CD8-positive, alpha-beta memory T cell (primary cell): ENCODE results near the gene REV3L. TPM values are rescaled to one million over a fixed set of nuclear protein-coding genes. Genes with fewer than 3 reads are reported as not detected.

Experiments used
- CTCF ChIA-PET: fragments of 350-600 bp; sonication (Branson Sonifier 250); formaldehyde crosslinking; loops from one replicate; lab custom pipeline; 2021; ENCODE audit warnings: antibody characterized with exemption; lab: Charles Lee
- POLR2A ChIA-PET: fragments of 350-600 bp; sonication (Branson Sonifier 250); formaldehyde crosslinking; loops from one replicate; lab custom pipeline; 2021; ENCODE audit warnings: antibody characterized with exemption; lab: Charles Lee
- DNase-seq, 5 donors: peaks; one replicate each; pipeline versions ENCODE4 v3.0.0 to v3.0.0-alpha.2; 2020 to 2022; ENCODE audit warnings: mixed read lengths in 1 of 5
- H3K27ac ChIP-seq: one replicate; pipeline ENCODE4 v1.7.0; 2013; ENCODE audit warnings: low read depth, mild to moderate bottlenecking, low read length, moderate library complexity
- H3K27me3 ChIP-seq: 2 replicates; pipeline ENCODE4 v1.7.0; 2013; ENCODE audit warnings: low read length, mild to moderate bottlenecking; ENCODE audit not compliant: insufficient read depth, poor library complexity, severe bottlenecking
- H3K36me3 ChIP-seq: 2 replicates; pipeline ENCODE4 v1.7.0; 2013; ENCODE audit warnings: mild to moderate bottlenecking, low read length, moderate library complexity; ENCODE audit not compliant: insufficient read depth
- H3K4me1 ChIP-seq: 2 replicates; pipeline ENCODE4 v1.7.0; 2013; ENCODE audit warnings: mild to moderate bottlenecking, low read length, moderate library complexity; ENCODE audit not compliant: insufficient read depth
- H3K4me3 ChIP-seq: 2 replicates; pipeline ENCODE4 v1.7.0; 2013; ENCODE audit warnings: mild to moderate bottlenecking, low read length
- H3K9me3 ChIP-seq: 2 replicates; pipeline ENCODE4 v1.7.0; 2013; ENCODE audit warnings: mild to moderate bottlenecking, low read length
- H3K27ac Mint-ChIP-seq, 8 donors: one replicate each; pipeline ENCODE4 v1.8.0; 2020 to 2021; ENCODE audit warnings: mixed read lengths in 8 of 8, mild to moderate bottlenecking in 6 of 8, inconsistent platforms in 3 of 8, moderate library complexity in 3 of 8
- H3K27me3 Mint-ChIP-seq, 2 donors: one replicate each; pipeline ENCODE4 v1.8.0; 2020 to 2021; ENCODE audit warnings: mixed read lengths in 2 of 2, mild to moderate bottlenecking in 1 of 2, moderate library complexity in 1 of 2
- H3K36me3 Mint-ChIP-seq, 3 donors: one replicate each; pipeline ENCODE4 v1.8.0; 2020 to 2021; ENCODE audit warnings: mixed read lengths in 3 of 3, inconsistent platforms in 1 of 3, mild to moderate bottlenecking in 1 of 3
- H3K4me1 Mint-ChIP-seq, 3 donors: one replicate each; pipeline ENCODE4 v1.8.0; 2020 to 2021; ENCODE audit warnings: mixed read lengths in 3 of 3, inconsistent platforms in 1 of 3, mild to moderate bottlenecking in 1 of 3
- H3K4me3 Mint-ChIP-seq, 7 donors: one replicate each; pipeline ENCODE4 v1.8.0; 2020 to 2021; ENCODE audit warnings: mixed read lengths in 7 of 7, mild to moderate bottlenecking in 6 of 7, moderate library complexity in 4 of 7, inconsistent platforms in 2 of 7
- H3K9me3 Mint-ChIP-seq, 5 donors: one replicate each; pipeline ENCODE4 v1.8.0; 2020 to 2022; ENCODE audit warnings: mixed read lengths in 5 of 5, mild to moderate bottlenecking in 3 of 5, moderate library complexity in 2 of 5, inconsistent platforms in 1 of 5
- polyA plus RNA-seq: library from polyadenylated mRNA; unstranded; fragments of 300-500 nt; fragmentation: Illumina TruSeq; gene quantifications from one replicate; pipeline ENCODE4 v1.2.3, GENCODE V29; 2021
- total RNA-seq, 2 experiments: library from RNA; stranded (reverse); gene quantifications; one replicate each; pipeline ENCODE4 v1.2.3, GENCODE V29; 2021

Gene REV3L
- total and polyA plus RNA-seq, 3 experiments from 2014 or later = 16.5 to 27.0 (median 20.8) TPM

GRCh38 chr6:111474106-111474505, 8.9 kb downstream of the REV3L start:
- no peak for DNase-seq
- no peaks in the 10 kb centered on the region for H3K36me3 ChIP-seq
- H3K9me3 ChIP-seq = no peaks in the 10 kb centered on the region
- H3K4me1 ChIP-seq = peaks cover 6% of the 10 kb centered on the region
- no peaks in the 10 kb centered on the region for H3K27me3 ChIP-seq
- peak overlapping the region in 1 of 8 donors; percentile 7 for H3K27ac Mint-ChIP-seq
- no peak overlapping the region for H3K4me3 ChIP-seq
- no peaks in the 10 kb centered on the region for H3K9me3 Mint-ChIP-seq
- no peak overlapping the region for H3K27ac ChIP-seq
- ChIA-PET CTCF (no interaction called here), POLR2A (no interaction called here)
- no peak overlapping the region for H3K4me3 Mint-ChIP-seq
- peaks cover 0 to 2% of the 10 kb centered on the region in 2 donors for H3K27me3 Mint-ChIP-seq
- H3K36me3 Mint-ChIP-seq = peaks cover 0 to 10% (median 0%) of the 10 kb centered on the region in 3 donors
- peaks cover 30 to 59% (median 47%) of the 10 kb centered on the region in 3 donors for H3K4me1 Mint-ChIP-seq

DNA sequence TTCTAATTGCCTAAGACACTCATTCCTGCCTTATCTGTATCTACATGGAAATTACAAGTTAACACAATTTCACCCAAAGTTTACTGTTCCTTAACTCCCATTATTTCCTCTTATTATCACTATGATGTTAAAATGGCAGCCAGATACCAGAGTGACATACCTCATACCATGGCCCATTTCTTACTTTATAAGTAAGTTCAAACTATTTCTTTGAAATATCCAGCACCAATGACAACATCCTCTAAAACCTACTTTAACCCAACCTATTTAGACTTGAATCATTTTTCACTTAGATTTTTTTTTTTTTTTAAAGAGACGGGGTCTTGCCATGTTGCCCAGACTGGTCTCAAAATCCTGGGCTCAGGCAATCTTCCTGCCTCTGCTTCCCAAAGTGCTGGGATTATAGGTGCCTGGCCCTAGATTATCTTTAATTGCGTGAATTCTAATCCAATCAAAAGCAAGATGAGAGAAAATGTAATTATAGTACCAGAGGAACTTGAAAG, 10.0 kb downstream of the REV3L start:
- H3K4me3 Mint-ChIP-seq = no peak overlapping the region
- H3K27me3 Mint-ChIP-seq = peaks cover 0 to 2% of the 10 kb centered on the region in 2 donors
- no peak for DNase-seq
- ChIA-PET POLR2A (no interaction called here), CTCF (no interaction called here)
- Histone ChIP-seq H3K4me1 (peaks cover 5% of the 10 kb centered on the region), H3K36me3 (no peaks in the 10 kb centered on the region), H3K27me3 (no peaks in the 10 kb centered on the region), H3K9me3 (no peaks in the 10 kb centered on the region), H3K27ac (no peak overlapping the region), H3K4me3 (no peak overlapping the region)
- H3K9me3 Mint-ChIP-seq = no peaks in the 10 kb centered on the region
- H3K27ac Mint-ChIP-seq = peak overlapping the region in 2 of 8 donors; percentile 52 to 81
- H3K4me1 Mint-ChIP-seq = peaks cover 24 to 56% (median 42%) of the 10 kb centered on the region in 3 donors
- peaks cover 0 to 13% (median 0%) of the 10 kb centered on the region in 3 donors for H3K36me3 Mint-ChIP-seq

- Mint-ChIP-seq H3K36me3 (peaks cover 0 to 13% (median 0%) of the 10 kb centered on the region in 3 donors), H3K9me3 (no peaks in the 10 kb centered on the region), H3K4me1 (peaks cover 18 to 54% (median 37%) of the 10 kb centered on the region in 3 donors), H3K27ac (no peak overlapping the region), H3K27me3 (peaks cover 0 to 2% of the 10 kb centered on the region in 2 donors), H3K4me3 (no peak overlapping the region)
- Histone ChIP-seq H3K9me3 (no peaks in the 10 kb centered on the region), H3K4me1 (no peaks in the 10 kb centered on the region), H3K36me3 (no peaks in the 10 kb centered on the region), H3K27ac (no peak overlapping the region), H3K27me3 (no peaks in the 10 kb centered on the region), H3K4me3 (no peak overlapping the region)
- CTCF ChIA-PET = no interaction called here
- DNase-seq = no peak
- POLR2A ChIA-PET = interaction anchor here (0.7 kb wide), 1 partner anchor 224 kb away, joined by 3 read pairs; no protein-coding TSS in a partner anchor
Observed at GRCh38 chr6:111471958-111472357, 11.1 kb downstream of the REV3L start.

- Histone ChIP-seq H3K27me3 (no peaks in the 10 kb centered on the region), H3K4me1 (no peaks in the 10 kb centered on the region), H3K9me3 (no peaks in the 10 kb centered on the region), H3K4me3 (no peak overlapping the region), H3K27ac (no peak overlapping the region), H3K36me3 (no peaks in the 10 kb centered on the region)
- Mint-ChIP-seq H3K27me3 (peaks cover 0 to 2% of the 10 kb centered on the region in 2 donors), H3K4me1 (peaks cover 18 to 53% (median 35%) of the 10 kb centered on the region in 3 donors), H3K4me3 (no peak overlapping the region), H3K9me3 (no peaks in the 10 kb centered on the region), H3K27ac (peak overlapping the region in 1 of 8 donors; percentile 1), H3K36me3 (peaks cover 0 to 13% (median 0%) of the 10 kb centered on the region in 3 donors)
- DNase-seq = no peak
- ChIA-PET CTCF (no interaction called here), POLR2A (no interaction called here)
Observed at GRCh38 chr6:111471533-111471932, 11.5 kb downstream of the REV3L start.

- no peaks in the 10 kb centered on the region for H3K36me3 ChIP-seq
- H3K4me3 ChIP-seq = no peak overlapping the region
- no peaks in the 10 kb centered on the region for H3K27me3 ChIP-seq
- Mint-ChIP-seq H3K4me3 (no peak overlapping the region), H3K27me3 (peaks cover 0 to 2% of the 10 kb centered on the region in 2 donors), H3K36me3 (peaks cover 0 to 13% (median 0%) of the 10 kb centered on the region in 3 donors), H3K4me1 (peaks cover 18 to 53% (median 35%) of the 10 kb centered on the region in 3 donors), H3K9me3 (no peaks in the 10 kb centered on the region), H3K27ac (no peak overlapping the region)
- no peaks in the 10 kb centered on the region for H3K4me1 ChIP-seq
- H3K9me3 ChIP-seq = no peaks in the 10 kb centered on the region
- DNase-seq = no peak
- ChIA-PET POLR2A (no interaction called here), CTCF (no interaction called here)
- no peak overlapping the region for H3K27ac ChIP-seq
Observed at GRCh38 chr6:111470991-111471390, 12.0 kb downstream of the REV3L start.

GRCh38 chr6:111469543-111469942, 13.5 kb downstream of the REV3L start:
- H3K27ac Mint-ChIP-seq = peak overlapping the region in 3 of 8 donors; percentile 1 to 89 (median 24)
- DNase-seq = no peak
- Histone ChIP-seq H3K4me1 (no peaks in the 10 kb centered on the region), H3K9me3 (no peaks in the 10 kb centered on the region), H3K4me3 (no peak overlapping the region), H3K27me3 (no peaks in the 10 kb centered on the region), H3K36me3 (no peaks in the 10 kb centered on the region), H3K27ac (no peak overlapping the region)
- no peaks in the 10 kb centered on the region for H3K9me3 Mint-ChIP-seq
- H3K4me1 Mint-ChIP-seq = peaks cover 14 to 46% (median 33%) of the 10 kb centered on the region in 3 donors
- H3K4me3 Mint-ChIP-seq = no peak overlapping the region
- ChIA-PET POLR2A (no interaction called here), CTCF (no interaction called here)
- H3K27me3 Mint-ChIP-seq = no peaks in the 10 kb centered on the region
- peaks cover 0 to 15% (median 0%) of the 10 kb centered on the region in 3 donors for H3K36me3 Mint-ChIP-seq

- Mint-ChIP-seq H3K27me3 (no peaks in the 10 kb centered on the region), H3K4me3 (no peak overlapping the region), H3K36me3 (peaks cover 0 to 15% (median 0%) of the 10 kb centered on the region in 3 donors), H3K27ac (peak overlapping the region in 3 of 8 donors; percentile 1 to 44 (median 17)), H3K9me3 (no peaks in the 10 kb centered on the region), H3K4me1 (peaks cover 11 to 41% (median 25%) of the 10 kb centered on the region in 3 donors)
- POLR2A ChIA-PET = no interaction called here
- no peaks in the 10 kb centered on the region for H3K9me3 ChIP-seq
- no peak for DNase-seq
- H3K27me3 ChIP-seq = no peaks in the 10 kb centered on the region
- H3K4me3 ChIP-seq = no peak overlapping the region
- CTCF ChIA-PET = no interaction called here
- no peaks in the 10 kb centered on the region for H3K36me3 ChIP-seq
- no peaks in the 10 kb centered on the region for H3K4me1 ChIP-seq
- H3K27ac ChIP-seq = no peak overlapping the region
Observed at GRCh38 chr6:111468329-111469012, 14.5 kb downstream of the REV3L start.

DNA sequence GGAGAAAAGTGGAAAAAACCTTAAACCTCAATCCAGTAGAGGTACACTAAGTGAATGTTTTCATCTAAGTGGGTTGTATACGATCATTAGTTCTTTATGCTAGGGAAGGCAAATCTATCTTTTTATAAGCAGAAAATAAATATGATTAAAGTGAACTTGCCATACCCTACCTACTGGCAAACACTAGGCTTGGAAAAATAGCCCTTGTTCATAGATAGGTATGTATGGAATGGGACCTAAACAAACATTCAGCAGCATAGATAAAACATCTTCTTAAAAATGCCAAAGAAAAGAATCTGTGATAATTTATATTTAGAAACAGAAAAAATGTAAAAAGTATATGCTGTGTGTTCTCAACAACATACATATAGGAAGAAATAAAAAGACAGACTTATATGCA, 18.8 kb downstream of the REV3L start:
- ChIA-PET CTCF (no interaction called here), POLR2A (no interaction called here)
- Histone ChIP-seq H3K27me3 (no peaks in the 10 kb centered on the region), H3K4me3 (no peak overlapping the region), H3K36me3 (no peaks in the 10 kb centered on the region), H3K9me3 (no peaks in the 10 kb centered on the region), H3K27ac (no peak overlapping the region), H3K4me1 (peaks cover 17% of the 10 kb centered on the region)
- Mint-ChIP-seq H3K4me1 (peaks cover 31 to 55% (median 40%) of the 10 kb centered on the region in 3 donors), H3K27me3 (no peaks in the 10 kb centered on the region), H3K27ac (no peak overlapping the region), H3K4me3 (no peak overlapping the region), H3K9me3 (peaks cover 0 to 4% (median 0%) of the 10 kb centered on the region in 5 donors), H3K36me3 (peaks cover 9 to 16% (median 15%) of the 10 kb centered on the region in 3 donors)
- no peak for DNase-seq
